Measurements from ENCODE around the gene SYNM.

DNA sequence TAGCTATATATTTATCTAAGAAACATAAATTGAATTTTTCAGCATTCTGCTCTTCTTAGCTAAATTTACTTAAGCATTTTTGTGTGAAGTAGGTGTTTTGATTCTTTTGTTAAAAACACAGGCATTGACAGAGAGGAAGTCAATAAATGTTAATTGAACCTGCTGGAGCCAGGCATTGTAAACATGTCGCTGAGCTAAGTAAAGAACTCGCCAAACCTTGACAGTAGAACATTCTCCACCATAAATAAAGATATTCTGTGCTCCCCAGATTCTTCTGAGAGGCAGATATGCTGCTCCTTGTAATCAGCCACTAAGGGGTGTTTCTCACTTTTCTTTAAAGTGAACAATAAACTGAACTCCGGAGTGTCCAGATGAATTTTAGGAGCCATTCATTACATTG lies 38.4 kb downstream of the SYNM start:
- TF ChIP-seq EZH2 (IDR thresholded peaks at IDR 0.05) = no peak
- TF ChIP-seq, protein P1, sequence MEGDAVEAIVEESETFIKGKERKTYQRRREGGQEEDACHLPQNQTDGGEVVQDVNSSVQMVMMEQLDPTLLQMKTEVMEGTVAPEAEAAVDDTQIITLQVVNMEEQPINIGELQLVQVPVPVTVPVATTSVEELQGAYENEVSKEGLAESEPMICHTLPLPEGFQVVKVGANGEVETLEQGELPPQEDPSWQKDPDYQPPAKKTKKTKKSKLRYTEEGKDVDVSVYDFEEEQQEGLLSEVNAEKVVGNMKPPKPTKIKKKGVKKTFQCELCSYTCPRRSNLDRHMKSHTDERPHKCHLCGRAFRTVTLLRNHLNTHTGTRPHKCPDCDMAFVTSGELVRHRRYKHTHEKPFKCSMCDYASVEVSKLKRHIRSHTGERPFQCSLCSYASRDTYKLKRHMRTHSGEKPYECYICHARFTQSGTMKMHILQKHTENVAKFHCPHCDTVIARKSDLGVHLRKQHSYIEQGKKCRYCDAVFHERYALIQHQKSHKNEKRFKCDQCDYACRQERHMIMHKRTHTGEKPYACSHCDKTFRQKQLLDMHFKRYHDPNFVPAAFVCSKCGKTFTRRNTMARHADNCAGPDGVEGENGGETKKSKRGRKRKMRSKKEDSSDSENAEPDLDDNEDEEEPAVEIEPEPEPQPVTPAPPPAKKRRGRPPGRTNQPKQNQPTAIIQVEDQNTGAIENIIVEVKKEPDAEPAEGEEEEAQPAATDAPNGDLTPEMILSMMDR (IDR thresholded peaks at IDR 0.05 in 2 of 3, conservative IDR thresholded peaks at IDR 0.05 in 1 of 3; ENCODE audit: borderline replicate concordance in 1 of 3, insufficient read depth in 1 of 3, low read depth in 2 of 3, low read length in 2 of 3) = no peak
- no peak for TF ChIP-seq EGR1 (IDR thresholded peaks at IDR 0.05; ENCODE audit: low read depth)
- TF ChIP-seq ZNF274 (IDR thresholded peaks at IDR 0.05; ENCODE audit: low read depth, low read length) = no peak
- TF ChIP-seq SIN3A (IDR thresholded peaks at IDR 0.05; ENCODE audit: low read depth) = no peak
- no peak for TF ChIP-seq POLR2A (IDR thresholded peaks at IDR 0.05; ENCODE audit: borderline replicate concordance, extremely low read depth, insufficient read depth, insufficient read length)
- TF ChIP-seq, protein P2, sequence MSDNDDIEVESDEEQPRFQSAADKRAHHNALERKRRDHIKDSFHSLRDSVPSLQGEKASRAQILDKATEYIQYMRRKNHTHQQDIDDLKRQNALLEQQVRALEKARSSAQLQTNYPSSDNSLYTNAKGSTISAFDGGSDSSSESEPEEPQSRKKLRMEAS (IDR thresholded peaks at IDR 0.05) = no peak
- TF ChIP-seq EZH2phosphoT487 (IDR thresholded peaks at IDR 0.05; ENCODE audit: borderline replicate concordance) = no peak
- TF ChIP-seq, protein P3, sequence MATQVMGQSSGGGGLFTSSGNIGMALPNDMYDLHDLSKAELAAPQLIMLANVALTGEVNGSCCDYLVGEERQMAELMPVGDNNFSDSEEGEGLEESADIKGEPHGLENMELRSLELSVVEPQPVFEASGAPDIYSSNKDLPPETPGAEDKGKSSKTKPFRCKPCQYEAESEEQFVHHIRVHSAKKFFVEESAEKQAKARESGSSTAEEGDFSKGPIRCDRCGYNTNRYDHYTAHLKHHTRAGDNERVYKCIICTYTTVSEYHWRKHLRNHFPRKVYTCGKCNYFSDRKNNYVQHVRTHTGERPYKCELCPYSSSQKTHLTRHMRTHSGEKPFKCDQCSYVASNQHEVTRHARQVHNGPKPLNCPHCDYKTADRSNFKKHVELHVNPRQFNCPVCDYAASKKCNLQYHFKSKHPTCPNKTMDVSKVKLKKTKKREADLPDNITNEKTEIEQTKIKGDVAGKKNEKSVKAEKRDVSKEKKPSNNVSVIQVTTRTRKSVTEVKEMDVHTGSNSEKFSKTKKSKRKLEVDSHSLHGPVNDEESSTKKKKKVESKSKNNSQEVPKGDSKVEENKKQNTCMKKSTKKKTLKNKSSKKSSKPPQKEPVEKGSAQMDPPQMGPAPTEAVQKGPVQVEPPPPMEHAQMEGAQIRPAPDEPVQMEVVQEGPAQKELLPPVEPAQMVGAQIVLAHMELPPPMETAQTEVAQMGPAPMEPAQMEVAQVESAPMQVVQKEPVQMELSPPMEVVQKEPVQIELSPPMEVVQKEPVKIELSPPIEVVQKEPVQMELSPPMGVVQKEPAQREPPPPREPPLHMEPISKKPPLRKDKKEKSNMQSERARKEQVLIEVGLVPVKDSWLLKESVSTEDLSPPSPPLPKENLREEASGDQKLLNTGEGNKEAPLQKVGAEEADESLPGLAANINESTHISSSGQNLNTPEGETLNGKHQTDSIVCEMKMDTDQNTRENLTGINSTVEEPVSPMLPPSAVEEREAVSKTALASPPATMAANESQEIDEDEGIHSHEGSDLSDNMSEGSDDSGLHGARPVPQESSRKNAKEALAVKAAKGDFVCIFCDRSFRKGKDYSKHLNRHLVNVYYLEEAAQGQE (IDR thresholded peaks at IDR 0.05; ENCODE audit: low read depth) = no peak

Data from HCT116 (cell line).